ENCODE measurements around the gene CRYBA2. TPM values are rescaled to one million over a fixed set of nuclear protein-coding genes. Genes with fewer than 3 reads are reported as not detected.

CRYBA2 gene
- polyA plus RNA-seq, 6 donors from 2014 or later, result not detected

Other genes with a start within 250 kb of the CRYBA2 start
- under 1 TPM in 5 of 6 donors, not detected in 1; 0.17 to 0.68 (median 0.28) TPM for gene CYP27A1, start 211.3 kb downstream of the CRYBA2 start, polyA plus RNA-seq (ENCODE audit: low read depth in 6 of 6)
- not detected for gene PRKAG3, start 161.6 kb downstream of the CRYBA2 start, polyA plus RNA-seq (ENCODE audit: low read depth in 6 of 6)
- under 1 TPM in 4 of 6 donors, not detected in 2; 0.44 to 0.79 (median 0.57) TPM for gene WNT6, start 133.6 kb downstream of the CRYBA2 start, polyA plus RNA-seq (ENCODE audit: low read depth in 6 of 6)
- gene WNT10A, start 112.6 kb downstream of the CRYBA2 start, polyA plus RNA-seq (ENCODE audit: low read depth in 6 of 6), result 10 to 100 TPM in 3 of 6 donors, 1 to 10 TPM in 3; 6.4 to 23.9 (median 10.7) TPM
- not detected for gene CDK5R2, start 33.8 kb downstream of the CRYBA2 start, polyA plus RNA-seq (ENCODE audit: low read depth in 6 of 6)
- gene FEV, start 8.2 kb downstream of the CRYBA2 start, polyA plus RNA-seq (ENCODE audit: low read depth in 6 of 6), result not detected
- gene CFAP65, start 48.1 kb upstream of the CRYBA2 start, polyA plus RNA-seq (ENCODE audit: low read depth in 6 of 6), result not detected
- gene IHH, start 67.5 kb upstream of the CRYBA2 start, polyA plus RNA-seq (ENCODE audit: low read depth in 6 of 6), result not detected
- gene NHEJ1, start 167.4 kb upstream of the CRYBA2 start, polyA plus RNA-seq (ENCODE audit: low read depth in 6 of 6), result 10 to 100 TPM; 24.8 to 31.5 (median 27.7) TPM
- under 1 TPM in 2 of 6 donors, not detected in 4; 0.18 to 0.24 TPM for gene SLC23A3, start 176.6 kb upstream of the CRYBA2 start, polyA plus RNA-seq (ENCODE audit: low read depth in 6 of 6)
- gene CNPPD1, start 183.5 kb upstream of the CRYBA2 start, polyA plus RNA-seq (ENCODE audit: low read depth in 6 of 6), result 100 to 1,000 TPM; 112 to 157 (median 133) TPM
- gene RETREG2, start 184.9 kb upstream of the CRYBA2 start, polyA plus RNA-seq (ENCODE audit: low read depth in 6 of 6), result 100 to 1,000 TPM in 1 of 6 donors, 10 to 100 TPM in 5; 54.7 to 113 (median 62.7) TPM
- 10 to 100 TPM; 50.7 to 77.7 (median 57.9) TPM for gene ZFAND2B, start 213.4 kb upstream of the CRYBA2 start, polyA plus RNA-seq (ENCODE audit: low read depth in 6 of 6)
- 1 to 10 TPM in 5 of 6 donors, not detected in 1; 2.1 to 6.4 (median 3.2) TPM for gene ABCB6, start 225.5 kb upstream of the CRYBA2 start, polyA plus RNA-seq (ENCODE audit: low read depth in 6 of 6)
- 10 to 100 TPM; 12.6 to 25.4 (median 18.1) TPM for gene ATG9A, start 236.2 kb upstream of the CRYBA2 start, polyA plus RNA-seq (ENCODE audit: low read depth in 6 of 6)
- gene ANKZF1, start 236.4 kb upstream of the CRYBA2 start, polyA plus RNA-seq (ENCODE audit: low read depth in 6 of 6), result 10 to 100 TPM; 22.4 to 45.5 (median 25.4) TPM